BLaER1 treated with 17β-estradiol and CSF1 and Interleukin-3, amounts not matched to agents 10 nM and 100 nM (cell line): ENCODE results near the gene DMRT3.

ENCODE experiments used
- H3K27ac ChIP-seq, 11 experiments: shearing (Covaris generic); formaldehyde crosslinking; 2 replicates each; pipeline ENCODE4 v1.8.1; 2022
- H3K27me3 ChIP-seq, 11 experiments: shearing (Covaris generic); formaldehyde crosslinking; 2 replicates each; pipeline ENCODE4 v1.8.1; 2022
- H3K36me3 ChIP-seq, 11 experiments: shearing (Covaris generic); formaldehyde crosslinking; 2 replicates each; pipeline ENCODE4 v1.8.1; 2022
- H3K4me1 ChIP-seq, 10 experiments: shearing (Covaris generic); formaldehyde crosslinking; 2 replicates each; pipeline ENCODE4 v1.8.1; 2022
- H3K4me2 ChIP-seq, 11 experiments: shearing (Covaris generic); formaldehyde crosslinking; 2 replicates each; pipeline ENCODE4 v1.8.1; 2022
- H3K4me3 ChIP-seq, 10 experiments: shearing (Covaris generic); formaldehyde crosslinking; 2 replicates each; pipeline ENCODE4 v1.8.1; 2022
- H3K9ac ChIP-seq, 11 experiments: shearing (Covaris generic); formaldehyde crosslinking; 2 replicates each; pipeline ENCODE4 v1.8.1; 2022
- H3K9me3 ChIP-seq, 11 experiments: shearing (Covaris generic); formaldehyde crosslinking; replicated peaks in 1 of 11; 2 replicates each; pipeline ENCODE4 v1.8.1; 2022
- H4K20me1 ChIP-seq, 11 experiments: shearing (Covaris generic); formaldehyde crosslinking; 2 replicates each; pipeline ENCODE4 v1.8.1; 2022
- Cebpa-rat ChIP-seq, 11 experiments: shearing (Covaris generic); IDR thresholded peaks; 2 replicates each; pipeline ENCODE4 v1.8.1; 2022

The DMRT3 gene

GRCh38 chr9:1005043-1005667 is 28.7 kb downstream of the DMRT3 start:
- H3K27me3 ChIP-seq: no peaks in the 10 kb centered on the region
- no peak for TF ChIP-seq Cebpa-rat (IDR thresholded peaks at IDR 0.05)
- H3K4me3 ChIP-seq: no peak overlapping the region
- H3K27ac ChIP-seq: no peak overlapping the region
- H3K9ac ChIP-seq: no peak overlapping the region
- H4K20me1 ChIP-seq: no peaks in the 10 kb centered on the region
- no peaks in the 10 kb centered on the region for H3K9me3 ChIP-seq
- H3K4me1 ChIP-seq: peaks cover 5 to 31% (median 10%) of the 10 kb centered on the region in 10 experiments; a peak in 14 of 20 replicates
- H3K36me3 ChIP-seq: no peaks in the 10 kb centered on the region
- H3K4me2 ChIP-seq: peak overlapping the region in 1 of 11 experiments; percentile 63; a peak in 2 of 22 replicates

GRCh38 chr9:1007312-1007711 is 30.9 kb downstream of the DMRT3 start:
- Histone ChIP-seq H3K9ac (no peak overlapping the region), H3K36me3 (no peaks in the 10 kb centered on the region), H3K27ac (no peak overlapping the region), H3K4me1 (peaks cover 6 to 41% (median 15%) of the 10 kb centered on the region in 10 experiments; a peak in 14 of 20 replicates), H4K20me1 (no peaks in the 10 kb centered on the region), H3K9me3 (no peaks in the 10 kb centered on the region), H3K4me2 (no peak overlapping the region; a peak in 1 of 22 replicates), H3K27me3 (no peaks in the 10 kb centered on the region), H3K4me3 (no peak overlapping the region)
- TF ChIP-seq Cebpa-rat (IDR thresholded peaks at IDR 0.05): 0 out of 22 replicates have a peak, but pooled peaks of 1 of the 11 experiments have one; percentile 7

- TF ChIP-seq Cebpa-rat (IDR thresholded peaks at IDR 0.05): no peak
- H4K20me1 ChIP-seq: no peaks in the 10 kb centered on the region
Measured at GRCh38 chr9:1008216-1008615, 31.8 kb downstream of the DMRT3 start.

GRCh38 chr9:1009101-1009707 is 32.7 kb downstream of the DMRT3 start:
- Histone ChIP-seq H3K27ac (peak overlapping the region in 5 of 11 experiments; percentile 5 to 43 (median 12); a peak in 5 of 22 replicates), H3K9me3 (no peaks in the 10 kb centered on the region), H3K27me3 (no peaks in the 10 kb centered on the region), H3K4me2 (peak overlapping the region in 4 of 11 experiments; percentile 48 to 80 (median 67); a peak in 8 of 22 replicates), H3K4me1 (peaks cover 6 to 41% (median 15%) of the 10 kb centered on the region in 10 experiments; a peak in 14 of 20 replicates), H4K20me1 (no peaks in the 10 kb centered on the region), H3K36me3 (no peaks in the 10 kb centered on the region), H3K4me3 (no peak overlapping the region), H3K9ac (no peak overlapping the region; a peak in 1 of 22 replicates)
- no peak for TF ChIP-seq Cebpa-rat (IDR thresholded peaks at IDR 0.05)

More at GRCh38 chr9:1008216-1008615, 31.8 kb downstream of the DMRT3 start:
- Histone ChIP-seq H3K4me3 (no peak overlapping the region), H3K36me3 (no peaks in the 10 kb centered on the region), H3K27ac (no peak overlapping the region; a peak in 1 of 22 replicates), H3K27me3 (no peaks in the 10 kb centered on the region), H3K4me1 (peaks cover 6 to 41% (median 15%) of the 10 kb centered on the region in 10 experiments; a peak in 14 of 20 replicates), H3K9me3 (no peaks in the 10 kb centered on the region), H3K4me2 (peak overlapping the region in 3 of 11 experiments; percentile 24 to 80 (median 72); a peak in 6 of 22 replicates), H3K9ac (no peak overlapping the region)

- Histone ChIP-seq H3K27ac (no peak overlapping the region), H3K36me3 (no peaks in the 10 kb centered on the region), H3K4me1 (peaks cover 6 to 33% (median 15%) of the 10 kb centered on the region in 10 experiments; a peak in 14 of 20 replicates), H3K27me3 (no peaks in the 10 kb centered on the region), H4K20me1 (no peaks in the 10 kb centered on the region), H3K4me2 (no peak overlapping the region), H3K9me3 (no peaks in the 10 kb centered on the region), H3K4me3 (no peak overlapping the region), H3K9ac (no peak overlapping the region)
- TF ChIP-seq Cebpa-rat (IDR thresholded peaks at IDR 0.05): no peak
Measured at GRCh38 chr9:1013021-1013420, 36.6 kb downstream of the DMRT3 start.

- TF ChIP-seq Cebpa-rat (IDR thresholded peaks at IDR 0.05): no peak
Measured at GRCh38 chr9:1014225-1014624, 37.8 kb downstream of the DMRT3 start.

GRCh38 chr9:1014640-1015039 is 38.2 kb downstream of the DMRT3 start:
- no peak overlapping the region for H3K27ac ChIP-seq
- H3K4me3 ChIP-seq: no peak overlapping the region
- no peaks in the 10 kb centered on the region for H3K27me3 ChIP-seq
- no peaks in the 10 kb centered on the region for H3K36me3 ChIP-seq
- no peak overlapping the region for H3K9ac ChIP-seq
- no peaks in the 10 kb centered on the region for H4K20me1 ChIP-seq
- no peaks in the 10 kb centered on the region for H3K9me3 ChIP-seq
- TF ChIP-seq Cebpa-rat (IDR thresholded peaks at IDR 0.05): no peak
- no peak overlapping the region for H3K4me2 ChIP-seq
- H3K4me1 ChIP-seq: peaks cover 5 to 17% (median 12%) of the 10 kb centered on the region in 10 experiments; a peak in 14 of 20 replicates

More at GRCh38 chr9:1014225-1014624, 37.8 kb downstream of the DMRT3 start:
- no peak overlapping the region for H3K27ac ChIP-seq
- no peaks in the 10 kb centered on the region for H4K20me1 ChIP-seq
- no peak overlapping the region for H3K4me3 ChIP-seq
- no peaks in the 10 kb centered on the region for H3K36me3 ChIP-seq
- H3K4me1 ChIP-seq: peaks cover 6 to 21% (median 14%) of the 10 kb centered on the region in 10 experiments; a peak in 14 of 20 replicates
- no peak overlapping the region for H3K4me2 ChIP-seq
- no peak overlapping the region for H3K9ac ChIP-seq
- H3K9me3 ChIP-seq: no peaks in the 10 kb centered on the region
- no peaks in the 10 kb centered on the region for H3K27me3 ChIP-seq

- no peak for TF ChIP-seq Cebpa-rat (IDR thresholded peaks at IDR 0.05)
- Histone ChIP-seq H3K36me3 (no peaks in the 10 kb centered on the region), H3K9me3 (peaks cover 11 to 18% (median 12%) of the 10 kb centered on the region in 11 experiments; a peak in 21 of 22 replicates)
Measured at GRCh38 chr9:1018121-1018520, 41.7 kb downstream of the DMRT3 start.

GRCh38 chr9:1024112-1024511 is 47.7 kb downstream of the DMRT3 start:
- Histone ChIP-seq H3K4me1 (peaks cover 0 to 4% (median 0%) of the 10 kb centered on the region in 10 experiments; a peak in 6 of 20 replicates), H3K4me3 (no peak overlapping the region), H3K27me3 (no peaks in the 10 kb centered on the region), H3K9ac (no peak overlapping the region), H3K27ac (no peak overlapping the region), H3K9me3 (peaks cover 14 to 22% (median 17%) of the 10 kb centered on the region in 11 experiments; a peak in 21 of 22 replicates), H3K4me2 (no peak overlapping the region), H3K36me3 (no peaks in the 10 kb centered on the region), H4K20me1 (no peaks in the 10 kb centered on the region)
- TF ChIP-seq Cebpa-rat (IDR thresholded peaks at IDR 0.05): no peak

More at GRCh38 chr9:1018121-1018520, 41.7 kb downstream of the DMRT3 start:
- Histone ChIP-seq H3K4me1 (no peaks in the 10 kb centered on the region), H3K27me3 (no peaks in the 10 kb centered on the region), H3K9ac (no peak overlapping the region), H4K20me1 (no peaks in the 10 kb centered on the region), H3K4me2 (no peak overlapping the region), H3K4me3 (no peak overlapping the region), H3K27ac (no peak overlapping the region)
